NCI-H2107 treated with DMSO at 0.1 percent for 48 hours (cell line): Measurements from ENCODE around the gene AURKA.
"Not testable (repeated sequence)": the region's sequence is repeated elsewhere in the genome, so short reads cannot be mapped to it uniquely, and the experiment has no call there.

Source experiments
- DNase-seq: peaks from one replicate; lab custom pipeline; 2025; ENCODE audit not compliant: unreplicated experiment; lab: John Stamatoyannopoulos, UW

Gene AURKA

DNA sequence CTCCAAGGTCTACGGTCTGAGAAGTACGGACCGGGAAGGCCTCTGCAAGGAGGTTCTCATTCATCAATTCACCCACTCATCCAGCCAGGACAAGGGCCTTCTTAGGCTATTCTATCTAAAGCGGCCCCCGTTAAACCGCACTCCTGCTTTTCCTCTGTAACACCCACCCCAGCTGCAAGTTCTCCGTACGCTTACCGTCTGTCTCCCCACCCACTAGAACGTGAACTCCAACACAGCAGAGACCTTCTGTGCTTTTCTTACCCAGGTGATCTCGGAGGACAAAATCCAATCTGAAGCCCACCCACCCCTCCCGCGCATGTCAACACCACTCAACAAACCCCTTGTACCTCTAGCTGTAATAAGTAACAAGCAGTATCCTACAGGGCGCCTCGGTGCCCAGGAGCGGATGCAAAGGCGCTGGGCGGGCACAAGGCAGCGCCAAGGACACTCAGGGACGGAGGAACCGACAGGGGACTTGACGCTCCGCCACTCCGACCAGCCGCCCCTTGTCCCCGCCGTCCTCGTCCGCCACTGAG is 351 bp downstream of the AURKA start:
- DNase-seq = no peak

DNA sequence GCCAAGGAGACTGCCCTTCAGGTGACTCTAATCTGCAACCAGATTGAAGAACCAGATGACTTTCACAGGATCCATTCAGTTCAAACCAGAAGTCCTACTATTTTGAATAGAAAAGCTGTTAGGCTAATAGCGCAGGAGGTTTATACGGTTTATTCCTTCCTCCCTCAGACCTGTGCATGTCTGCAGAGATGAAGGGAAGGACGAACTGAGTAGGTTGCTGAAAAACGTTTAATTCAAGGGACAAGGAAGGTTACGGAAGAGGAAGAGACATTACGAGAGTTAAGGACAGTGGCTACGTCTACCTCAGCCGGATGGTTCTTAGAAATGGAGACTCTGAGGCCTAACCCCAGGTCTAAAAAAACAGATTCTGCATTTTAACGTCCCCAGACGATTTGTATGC is 978 bp downstream of the AURKA start:
- no peak for DNase-seq

DNA sequence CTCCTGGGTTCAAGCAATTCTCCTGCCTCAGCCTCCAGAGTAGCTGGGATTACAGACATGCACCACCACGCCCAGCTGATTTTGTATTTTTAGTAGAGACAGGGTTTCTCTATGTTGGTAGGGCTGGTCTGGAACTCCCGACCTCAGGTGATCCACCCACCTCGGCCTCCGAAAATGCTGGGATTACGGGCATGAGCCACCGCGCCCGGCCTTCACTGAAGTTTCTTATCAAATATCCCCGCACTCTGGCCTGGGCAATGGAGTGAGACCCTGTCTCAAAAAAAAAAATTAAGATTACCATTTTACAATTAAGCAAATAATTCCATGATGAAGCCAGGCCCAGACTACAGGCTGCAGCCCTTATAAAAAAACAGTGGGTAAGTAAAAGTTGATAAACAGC is 1.6 kb downstream of the AURKA start:
- not testable (repeated sequence) for DNase-seq

DNA sequence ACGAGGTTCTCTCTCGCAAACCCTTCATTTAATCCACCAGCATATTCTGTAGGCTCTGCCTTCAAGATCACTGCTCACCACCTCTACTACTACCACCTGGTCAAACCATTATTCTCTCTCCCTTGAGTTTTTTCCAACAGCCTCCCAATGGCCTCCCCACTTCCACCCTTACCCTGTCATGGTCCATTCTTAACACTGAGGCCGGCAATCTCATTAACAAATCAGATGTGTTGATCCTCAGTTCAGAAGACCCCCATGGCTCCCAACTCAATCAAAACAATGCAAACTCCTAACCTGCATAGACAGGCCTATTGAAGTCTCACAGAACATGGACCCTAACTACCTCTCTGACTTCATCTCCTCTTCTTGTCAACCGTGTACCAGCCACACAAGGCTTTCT is 2.2 kb downstream of the AURKA start:
- no peak for DNase-seq

DNA sequence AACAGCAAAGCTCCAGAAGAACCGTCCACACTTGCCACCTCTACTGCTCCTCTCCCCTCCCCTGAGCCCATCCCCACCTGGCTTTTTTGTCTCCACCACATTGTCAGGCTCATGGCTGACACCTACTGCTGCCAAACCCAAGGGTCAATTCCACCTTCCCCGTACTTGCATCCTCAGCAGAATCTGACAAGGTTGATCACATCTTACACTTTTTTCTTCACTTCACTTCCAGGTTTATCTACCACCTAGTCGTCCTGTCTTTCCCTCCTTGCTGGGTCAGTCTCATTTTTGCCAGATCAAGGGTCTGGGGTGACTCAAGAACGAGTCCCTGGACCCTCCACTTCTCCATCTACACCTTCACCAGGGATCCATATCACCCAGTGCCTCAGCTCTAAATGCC is 3.1 kb downstream of the AURKA start:
- DNase-seq = no peak

DNA sequence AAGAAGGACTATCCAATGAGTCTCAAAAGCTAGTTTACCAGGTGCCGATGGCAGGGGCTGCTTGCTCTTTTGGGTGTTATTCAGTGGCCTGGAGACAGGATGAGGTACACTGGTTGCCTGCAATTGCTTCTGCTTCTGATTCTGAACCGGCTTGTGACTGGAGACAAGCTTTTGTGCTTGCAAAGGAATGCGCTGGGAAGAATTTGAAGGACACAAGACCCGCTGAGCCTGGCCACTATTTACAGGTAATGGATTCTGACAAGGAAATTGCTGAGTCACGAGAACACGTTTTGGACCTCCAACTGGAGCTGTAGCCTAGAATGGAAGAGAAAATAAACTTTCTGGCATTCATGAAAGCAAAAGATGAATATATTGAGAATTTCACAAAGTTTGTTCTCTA is 5.8 kb downstream of the AURKA start:
- DNase-seq = no peak

DNA sequence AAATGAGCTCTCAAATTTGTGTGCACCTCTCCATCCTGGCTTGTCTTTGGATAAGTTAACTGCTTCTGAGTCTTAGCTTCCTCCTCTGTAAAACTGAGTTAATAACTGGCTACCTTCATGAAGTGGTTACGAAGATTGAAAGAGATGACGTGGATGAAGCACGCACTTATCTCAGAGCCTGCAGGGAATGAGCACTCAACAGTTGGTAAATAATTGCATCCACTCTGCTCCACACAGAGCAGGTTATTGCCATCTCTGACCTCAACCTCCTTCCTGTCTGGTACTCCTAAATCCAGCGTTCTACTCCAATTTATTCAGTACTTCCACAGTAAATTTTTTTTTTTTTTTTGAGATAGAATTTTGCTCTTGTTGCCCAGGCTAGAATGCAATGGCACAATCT is 6.9 kb downstream of the AURKA start:
- DNase-seq = no peak

DNA sequence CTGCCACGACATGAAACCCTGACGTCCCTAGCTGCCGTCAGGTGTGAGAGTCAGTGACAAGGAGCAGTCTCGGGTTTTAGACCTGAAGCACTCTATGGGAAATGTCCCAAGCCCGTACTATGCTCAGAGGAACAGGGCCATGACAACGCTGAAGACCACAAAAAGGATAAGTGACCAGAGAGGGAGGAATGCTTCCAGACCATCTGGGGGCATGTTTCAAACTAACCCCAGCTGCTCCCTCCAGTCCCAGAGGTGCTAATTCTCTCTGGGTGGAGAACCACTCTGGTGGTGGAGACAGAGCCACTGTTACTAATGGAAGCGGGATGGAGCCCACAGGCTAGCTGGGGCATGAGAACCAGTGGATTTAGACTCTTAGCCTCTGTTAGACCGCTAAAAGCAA is 8.7 kb downstream of the AURKA start:
- no peak for DNase-seq

DNA sequence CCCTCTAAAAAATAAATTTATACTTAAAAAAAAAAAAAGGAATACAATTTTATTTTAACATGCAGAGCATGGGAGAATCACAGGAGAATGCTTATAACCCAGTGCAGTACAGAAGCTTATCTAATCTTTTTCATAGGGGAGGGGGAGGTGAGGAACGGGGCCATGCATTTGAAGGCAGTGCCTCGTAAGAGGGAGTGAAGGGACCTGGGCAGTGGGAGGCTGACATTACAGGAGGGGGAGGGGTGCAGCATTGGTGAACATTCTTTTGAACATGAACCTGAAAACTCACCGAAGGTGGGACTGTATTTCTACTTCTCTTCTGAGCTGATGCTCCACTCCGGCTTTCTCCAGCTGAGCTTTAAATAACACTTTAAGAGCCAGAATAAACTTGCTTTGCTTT is 9.3 kb downstream of the AURKA start:
- no peak for DNase-seq

DNA sequence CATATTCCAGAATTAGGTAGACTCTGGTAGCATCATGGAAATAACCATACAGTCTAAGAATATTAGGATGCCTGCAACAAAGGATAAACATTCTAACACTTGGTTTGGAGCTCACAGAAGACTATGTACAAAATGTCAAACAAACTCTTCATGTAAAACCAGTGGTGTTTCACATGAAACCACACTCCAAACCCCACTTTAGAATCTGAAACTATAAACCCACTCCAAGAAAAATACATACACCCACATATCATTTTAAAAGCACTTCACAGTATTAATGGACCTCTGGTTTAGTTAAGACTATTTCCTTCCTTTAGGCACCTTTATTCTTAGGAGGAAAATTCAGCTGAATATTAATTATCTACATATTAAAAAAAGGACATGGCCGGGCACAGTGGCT is 10.5 kb downstream of the AURKA start:
- DNase-seq = no peak

DNA sequence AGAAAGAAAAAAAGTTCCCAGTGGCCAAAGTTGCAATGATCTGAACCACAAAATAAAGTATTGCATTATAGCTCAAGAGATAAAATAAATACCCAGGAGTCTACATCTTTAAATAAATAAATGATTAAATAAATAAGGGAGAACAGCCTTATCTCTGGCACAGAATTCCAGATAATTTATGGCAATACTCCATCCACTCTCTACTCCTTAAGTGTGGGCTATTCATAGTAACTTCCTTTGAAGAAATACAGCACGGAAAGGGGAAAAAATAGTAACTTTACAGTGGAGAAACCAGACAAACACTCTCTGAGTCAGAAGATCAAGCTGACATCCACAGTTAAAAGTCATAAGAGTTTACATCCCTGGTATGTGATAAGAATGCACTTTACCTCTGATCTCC is 11.6 kb downstream of the AURKA start:
- DNase-seq = no peak

DNA sequence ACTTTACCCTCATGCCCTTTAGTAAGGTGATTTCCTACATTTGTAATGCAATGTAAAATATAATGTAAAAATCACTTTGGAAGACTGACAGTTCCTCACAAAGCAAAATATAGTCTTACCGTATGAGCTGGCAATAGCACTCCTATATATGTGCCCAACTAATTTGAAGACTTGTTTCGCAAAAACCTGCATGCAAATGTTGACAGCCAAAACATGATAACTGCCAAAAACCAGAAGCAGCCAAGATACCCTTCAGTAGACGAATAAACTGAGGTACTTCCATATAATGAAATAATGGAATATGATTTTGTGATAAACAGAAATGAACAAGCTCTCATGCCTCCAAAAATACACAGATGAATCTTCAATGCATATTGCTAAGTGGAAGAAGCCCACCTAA is 13.6 kb downstream of the AURKA start:
- DNase-seq = no peak

DNA sequence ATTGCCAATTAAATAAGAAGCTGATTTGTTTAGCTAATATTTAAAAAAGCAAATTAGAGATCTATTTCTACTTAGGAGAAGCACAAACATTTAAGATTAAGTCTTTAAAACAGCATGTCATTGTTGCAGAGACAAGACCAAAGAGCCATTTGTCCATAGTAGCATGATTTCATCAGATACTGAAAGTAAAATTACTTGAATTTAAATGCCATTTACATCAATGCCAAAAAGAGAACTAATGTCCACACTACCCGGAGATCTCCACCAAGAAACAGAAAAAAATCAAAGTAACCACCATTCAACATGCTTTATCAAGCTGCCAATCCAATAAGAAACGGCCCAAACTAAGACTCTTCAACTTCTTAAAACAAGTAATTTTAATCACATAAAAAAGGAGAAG is 15.7 kb downstream of the AURKA start:
- DNase-seq = no peak

DNA sequence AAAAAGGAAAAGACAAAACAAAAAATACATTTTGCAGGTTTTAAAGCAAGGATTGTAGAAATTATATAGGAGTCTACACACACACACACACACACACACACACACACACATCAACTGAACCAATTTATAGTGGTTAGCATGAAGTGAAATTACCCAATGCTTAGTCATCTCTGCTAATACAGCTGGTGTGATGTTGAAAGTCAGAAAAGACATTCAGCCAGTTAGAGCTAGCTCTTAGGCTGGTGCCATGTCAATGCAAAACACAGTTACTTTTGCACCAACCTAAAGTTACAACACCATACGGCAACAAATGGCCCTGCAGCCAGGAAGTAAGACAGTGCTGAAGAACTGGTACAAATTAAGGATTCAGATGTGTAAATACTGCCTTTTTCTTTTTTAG is 18.1 kb downstream of the AURKA start:
- DNase-seq = no peak

DNA sequence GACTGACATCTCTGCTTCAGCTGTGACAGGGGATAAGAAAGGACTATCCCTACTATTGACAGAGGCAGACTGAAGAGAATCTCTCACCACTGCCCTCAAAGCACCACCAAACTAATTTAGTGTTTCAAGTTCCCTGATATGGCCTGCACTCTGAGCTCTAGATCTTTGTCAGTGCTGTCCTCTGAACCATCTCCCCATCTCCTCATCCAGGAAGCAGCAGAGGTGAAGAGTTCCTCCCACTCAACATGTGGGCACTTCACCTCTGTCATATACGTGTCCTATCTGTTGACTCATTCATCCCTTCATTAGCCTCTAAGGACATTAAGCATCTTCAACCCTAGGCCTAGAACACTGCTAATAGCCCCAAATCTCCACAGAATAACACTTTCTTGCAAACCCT is 19.2 kb downstream of the AURKA start:
- DNase-seq = no peak

DNA sequence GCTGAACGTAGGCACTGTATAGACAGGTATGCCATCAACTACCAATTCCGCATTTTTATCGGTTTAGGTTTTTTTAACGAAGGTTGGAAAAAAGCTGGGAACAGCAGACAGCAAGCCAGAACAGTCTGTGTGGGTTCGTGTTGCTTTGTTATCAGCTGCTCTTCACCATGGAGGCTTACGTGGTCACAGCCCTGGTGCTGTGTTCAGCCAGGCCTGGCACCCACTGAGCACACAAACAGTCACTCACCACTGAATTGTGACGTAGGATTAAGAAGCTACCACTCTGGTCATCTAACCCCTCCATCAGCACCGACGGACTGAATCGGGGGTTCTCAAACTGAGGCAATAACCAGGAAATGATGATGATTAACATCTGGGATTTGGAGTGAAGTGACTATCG is 20.0 kb downstream of the AURKA start:
- DNase-seq = no peak

DNA sequence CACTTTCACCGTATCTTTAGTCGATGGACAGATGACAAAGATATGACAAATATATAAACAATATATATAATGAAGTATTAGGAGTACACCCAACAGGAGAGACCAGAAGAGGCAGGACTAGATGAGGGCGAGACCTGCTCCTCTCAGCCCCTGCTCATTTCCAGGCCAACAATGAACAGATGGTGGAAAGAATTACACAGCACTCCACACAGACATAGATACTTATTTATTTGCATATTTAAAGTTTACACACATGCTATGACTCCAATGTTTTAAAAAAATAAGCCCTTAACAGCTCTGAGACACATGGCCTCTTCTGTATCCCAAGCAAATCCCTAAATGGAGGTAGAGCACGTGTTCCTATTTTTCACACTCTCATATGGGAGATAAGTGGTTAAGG is 22.8 kb downstream of the AURKA start:
- DNase-seq = no peak

DNA sequence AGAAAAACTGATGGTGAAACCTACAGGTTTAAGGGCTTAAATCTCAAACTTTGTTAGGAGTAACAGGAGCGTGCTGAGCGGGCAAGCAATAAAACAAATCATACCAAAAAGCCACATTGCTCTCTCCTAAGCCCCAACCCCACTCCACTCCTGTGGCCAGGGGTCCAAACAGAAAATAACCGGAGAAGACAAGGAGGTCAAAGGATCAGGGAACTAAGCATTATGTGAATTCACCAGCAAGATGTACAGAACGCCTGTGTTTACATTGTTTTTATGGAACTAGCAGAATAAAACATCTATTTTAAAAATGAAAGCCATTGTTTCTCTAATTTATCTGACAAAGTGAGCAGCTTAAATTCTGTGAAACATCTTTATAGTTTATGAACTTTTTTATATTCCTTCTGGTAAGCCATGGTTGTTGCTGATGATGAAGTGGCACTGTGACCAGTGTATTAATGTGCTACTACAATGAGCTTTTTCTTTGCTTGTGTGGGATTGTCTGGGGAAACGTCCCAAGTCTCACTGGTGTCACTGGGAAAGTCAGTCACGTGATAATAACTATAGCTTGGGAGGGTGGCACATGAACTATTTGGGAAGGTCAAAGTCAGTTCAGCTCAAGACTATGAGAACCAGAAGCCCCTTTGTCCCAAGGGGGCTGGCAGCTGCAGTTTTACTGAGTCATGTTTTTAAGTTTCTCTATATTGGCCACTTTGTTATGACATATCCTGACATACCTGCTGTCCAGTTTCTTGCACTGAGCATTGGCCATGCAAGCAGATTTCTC is 23.5 kb downstream of the AURKA start:
- DNase-seq = no peak

DNA sequence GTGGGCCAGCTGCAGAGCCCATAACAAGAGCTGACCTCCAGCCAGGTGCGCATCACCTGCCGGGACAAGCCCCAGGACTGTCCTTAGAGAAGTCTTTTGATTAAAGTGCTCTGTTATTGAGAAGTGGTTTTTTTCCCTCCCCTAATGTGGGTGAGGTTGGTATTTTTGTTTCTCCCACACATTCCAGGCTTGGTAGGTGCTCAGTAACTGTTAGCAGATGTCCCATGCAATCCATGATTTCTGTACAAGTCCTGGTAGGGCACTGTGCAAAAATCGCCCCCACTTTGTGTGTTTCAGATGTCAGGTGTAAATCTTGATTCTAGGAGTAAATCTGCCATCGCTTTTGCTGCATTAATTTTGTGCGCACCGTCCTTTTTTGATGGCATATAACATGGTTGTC is 28.5 kb downstream of the AURKA start:
- DNase-seq = no peak

DNA sequence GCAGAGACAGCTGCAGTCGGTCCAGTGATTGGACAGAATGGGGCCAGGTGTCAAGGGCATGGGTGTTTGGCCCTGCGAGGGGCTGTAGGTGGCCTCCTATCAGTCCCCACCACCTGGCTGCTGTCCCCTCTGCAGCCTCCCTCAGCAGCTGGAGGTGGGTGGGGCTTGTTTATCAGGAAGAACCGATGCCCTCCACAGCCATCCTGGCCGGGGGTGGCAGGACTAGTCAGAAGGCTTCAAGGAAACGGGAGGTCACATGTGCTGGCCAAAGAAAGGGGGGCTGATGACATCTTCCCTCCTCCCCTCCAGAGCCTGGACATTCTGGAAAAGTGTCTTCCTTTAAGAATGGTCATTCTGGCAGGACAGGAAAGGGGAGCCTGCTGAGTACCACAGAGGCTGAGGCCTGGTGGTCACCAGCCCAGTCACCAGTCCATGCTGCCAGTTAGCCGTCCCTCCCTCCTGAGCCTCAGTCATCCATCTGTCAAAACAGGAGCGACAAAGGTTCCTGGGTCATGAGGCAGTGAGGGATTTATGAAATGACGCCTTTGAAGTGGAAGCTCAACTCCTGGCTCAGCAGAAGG is 29.1 kb downstream of the AURKA start:
- no peak for DNase-seq

DNA sequence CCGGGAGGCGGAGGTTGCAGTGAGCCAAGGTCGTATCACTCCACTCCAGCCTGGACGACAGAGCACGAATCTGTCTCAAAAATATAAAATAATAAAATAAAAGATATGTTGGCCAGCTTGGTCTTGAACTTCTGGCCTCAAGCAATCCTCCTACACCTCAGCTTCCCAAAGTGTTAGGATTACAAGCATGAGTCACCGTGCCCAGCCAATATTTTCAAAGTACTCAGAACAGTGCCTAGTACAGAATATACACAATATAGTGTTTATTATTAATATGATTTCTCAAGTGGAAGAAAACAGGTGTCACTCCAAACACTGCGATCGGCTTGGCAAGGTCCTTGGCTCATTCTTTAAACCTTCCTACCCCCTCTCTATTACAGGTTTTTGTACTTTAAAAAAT is 30.1 kb downstream of the AURKA start:
- no peak for DNase-seq

DNA sequence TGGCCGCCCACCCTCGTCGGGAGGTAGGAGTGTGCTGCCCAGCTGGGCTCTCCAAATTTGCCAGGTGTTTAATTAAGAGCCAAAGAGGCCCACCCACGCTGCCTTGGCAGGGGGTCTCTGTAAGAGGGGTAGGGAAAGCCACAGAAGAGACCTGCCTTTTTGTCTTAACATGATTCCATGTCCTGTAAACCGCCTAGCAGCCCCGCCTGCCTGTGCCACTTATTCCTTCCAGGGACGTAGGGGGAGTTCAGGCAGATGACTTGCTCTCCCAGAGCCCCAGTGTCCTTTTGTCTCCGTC is 31.2 kb downstream of the AURKA start:
- DNase-seq = no peak
